Epithelial cell of esophagus (primary cell): ENCODE measurements around the gene TNFAIP8L3.
"Not testable (repeated sequence)": the region's sequence is repeated elsewhere in the genome, so short reads cannot be mapped to it uniquely, and the experiment has no call there.

Source experiments
- DNase-seq: peaks from one replicate; pipeline ENCODE4 v3.0.0; 2010; ENCODE audit warnings: low read depth
- H3K4me3 ChIP-seq: 2 replicates; pipeline ENCODE4 v1.5.1; 2011; ENCODE audit warnings: mild to moderate bottlenecking, low read length, control low read depth
- TF ChIP-seq, protein P1 (sequence below): IDR thresholded peaks from 2 replicates; pipeline ENCODE4 v1.5.1; 2011; ENCODE audit warnings: low read depth, mild to moderate bottlenecking, low read length, control low read depth, inconsistent platforms; ENCODE audit not compliant: insufficient read depth; ENCODE audit errors: missing control alignments

TNFAIP8L3 gene

DNA sequence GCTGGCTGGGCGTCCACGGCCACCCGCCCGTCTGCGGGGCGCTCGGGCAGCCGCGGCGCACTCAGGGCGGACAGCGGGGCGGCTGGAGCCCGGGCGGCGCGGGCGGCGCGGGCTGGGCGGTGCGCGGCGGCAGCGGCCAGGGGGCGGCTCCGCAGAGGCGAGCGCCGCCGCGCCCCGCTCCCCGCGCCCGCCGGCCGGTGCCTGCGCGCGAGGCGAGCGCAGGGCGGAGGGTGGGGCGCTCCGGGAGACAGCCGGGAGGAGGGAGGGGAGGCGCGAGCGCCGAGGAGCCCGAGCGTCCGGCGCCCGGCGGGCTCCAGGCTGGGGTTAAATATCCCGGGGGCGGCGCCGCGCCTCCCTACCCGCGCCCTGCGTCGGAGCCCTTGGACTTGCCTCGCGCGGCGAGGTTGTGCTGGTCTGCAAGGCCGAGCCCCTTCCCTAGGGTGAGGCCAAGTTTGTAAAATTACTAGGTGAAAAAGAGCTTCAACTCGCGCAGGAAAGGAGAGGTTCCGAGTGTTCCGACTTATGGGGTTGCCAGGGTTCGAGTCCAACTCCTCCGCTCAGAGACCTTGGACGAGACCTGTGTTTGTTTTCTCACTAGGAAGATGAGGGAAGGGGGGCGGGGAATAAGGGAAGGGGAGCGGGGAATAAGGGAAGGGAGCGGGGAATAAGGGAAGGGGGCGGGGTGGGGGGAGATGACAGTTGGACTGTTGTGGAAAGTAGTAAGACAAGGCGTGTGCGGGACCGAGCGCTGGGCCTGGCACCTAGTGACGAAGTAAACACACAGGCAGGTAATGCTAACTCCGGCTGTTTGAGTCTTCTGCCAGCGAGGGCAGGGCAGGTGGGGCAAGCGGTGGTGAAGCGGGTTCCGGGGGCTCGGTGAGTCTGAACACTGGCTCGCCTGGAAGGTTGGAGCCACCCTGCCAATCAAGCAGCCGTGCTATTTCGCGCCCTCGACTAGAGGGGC is at the start of gene TNFAIP8L3:
Gene TNFAIP8L3 (minus strand): TSS at position 301 of the 964 bp plus-strand sequence. CDS start 311 bp downstream, outside the sequence.
- TF ChIP-seq, protein P1, sequence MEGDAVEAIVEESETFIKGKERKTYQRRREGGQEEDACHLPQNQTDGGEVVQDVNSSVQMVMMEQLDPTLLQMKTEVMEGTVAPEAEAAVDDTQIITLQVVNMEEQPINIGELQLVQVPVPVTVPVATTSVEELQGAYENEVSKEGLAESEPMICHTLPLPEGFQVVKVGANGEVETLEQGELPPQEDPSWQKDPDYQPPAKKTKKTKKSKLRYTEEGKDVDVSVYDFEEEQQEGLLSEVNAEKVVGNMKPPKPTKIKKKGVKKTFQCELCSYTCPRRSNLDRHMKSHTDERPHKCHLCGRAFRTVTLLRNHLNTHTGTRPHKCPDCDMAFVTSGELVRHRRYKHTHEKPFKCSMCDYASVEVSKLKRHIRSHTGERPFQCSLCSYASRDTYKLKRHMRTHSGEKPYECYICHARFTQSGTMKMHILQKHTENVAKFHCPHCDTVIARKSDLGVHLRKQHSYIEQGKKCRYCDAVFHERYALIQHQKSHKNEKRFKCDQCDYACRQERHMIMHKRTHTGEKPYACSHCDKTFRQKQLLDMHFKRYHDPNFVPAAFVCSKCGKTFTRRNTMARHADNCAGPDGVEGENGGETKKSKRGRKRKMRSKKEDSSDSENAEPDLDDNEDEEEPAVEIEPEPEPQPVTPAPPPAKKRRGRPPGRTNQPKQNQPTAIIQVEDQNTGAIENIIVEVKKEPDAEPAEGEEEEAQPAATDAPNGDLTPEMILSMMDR: no peak
- DNase-seq: peak; percentile 45
- H3K4me3 ChIP-seq: peak within 1 kb of the TSS; percentile 65

DNA sequence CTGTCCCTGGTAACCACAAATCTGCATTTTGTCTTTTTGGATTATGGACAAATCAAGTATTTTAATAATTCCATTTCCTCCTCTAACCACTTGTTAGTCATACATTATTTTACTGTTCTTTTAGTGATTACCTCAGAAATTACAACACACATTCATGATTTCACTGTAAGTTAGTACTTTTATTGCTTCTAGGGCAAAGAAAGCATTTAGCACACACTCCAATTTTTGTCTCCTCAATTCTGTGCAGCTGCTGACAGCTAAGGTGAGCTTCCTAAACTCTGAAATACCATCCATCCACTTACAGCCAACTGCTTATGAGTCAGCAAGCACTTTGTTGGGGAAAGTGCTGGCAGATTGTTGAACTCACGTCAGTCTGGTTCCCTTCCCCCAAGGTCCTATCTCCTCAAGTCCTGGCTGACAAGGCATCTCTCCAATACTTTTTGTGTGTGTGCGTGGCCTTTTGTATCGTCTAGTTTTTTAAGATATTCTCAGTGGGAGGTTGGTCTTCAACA is 49.4 kb upstream of the TNFAIP8L3 start:
- DNase-seq: peak; percentile 86
- TF ChIP-seq, protein P1: no peak
- no peak overlapping the region for H3K4me3 ChIP-seq

DNA sequence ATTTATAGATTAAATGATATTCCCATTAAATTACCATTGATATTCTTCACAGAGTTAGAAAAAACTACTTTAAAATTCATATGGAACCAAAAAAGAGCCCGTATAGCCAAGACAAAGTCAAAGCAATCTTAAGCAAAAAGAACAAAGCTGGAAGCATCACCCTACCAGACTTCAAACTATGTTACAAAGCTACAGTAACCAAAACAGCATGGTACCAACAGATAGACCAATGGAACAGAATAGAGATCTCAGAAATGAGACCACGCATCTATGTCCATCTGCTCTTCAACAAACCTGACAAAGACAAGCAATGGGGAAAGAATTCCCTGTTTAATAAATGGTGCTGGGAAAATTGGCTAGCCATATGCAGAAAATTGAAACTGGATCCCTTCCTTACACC is 45.6 kb upstream of the TNFAIP8L3 start:
- not testable (repeated sequence) for H3K4me3 ChIP-seq, DNase-seq

DNA sequence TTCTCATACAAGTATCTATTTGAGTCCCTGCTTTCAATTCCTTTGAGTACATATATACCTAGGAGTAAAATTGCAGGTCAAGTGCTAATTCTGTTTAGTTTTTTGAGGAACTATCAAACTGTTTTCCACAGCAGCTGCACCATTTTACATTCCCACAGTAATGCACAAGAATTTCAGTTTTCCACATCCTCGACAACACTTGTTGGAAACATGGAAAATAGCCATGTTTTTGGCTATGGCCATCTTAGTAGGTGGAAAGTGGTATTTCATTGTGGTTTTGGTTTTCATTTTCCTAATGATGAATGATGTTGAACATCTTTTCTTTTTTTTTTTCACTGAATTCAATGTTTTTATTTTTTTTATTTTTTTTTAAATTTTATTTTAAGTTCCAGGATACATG is 44.4 kb upstream of the TNFAIP8L3 start:
- no peak overlapping the region for H3K4me3 ChIP-seq
- TF ChIP-seq, protein P1: no peak
- no peak for DNase-seq

DNA sequence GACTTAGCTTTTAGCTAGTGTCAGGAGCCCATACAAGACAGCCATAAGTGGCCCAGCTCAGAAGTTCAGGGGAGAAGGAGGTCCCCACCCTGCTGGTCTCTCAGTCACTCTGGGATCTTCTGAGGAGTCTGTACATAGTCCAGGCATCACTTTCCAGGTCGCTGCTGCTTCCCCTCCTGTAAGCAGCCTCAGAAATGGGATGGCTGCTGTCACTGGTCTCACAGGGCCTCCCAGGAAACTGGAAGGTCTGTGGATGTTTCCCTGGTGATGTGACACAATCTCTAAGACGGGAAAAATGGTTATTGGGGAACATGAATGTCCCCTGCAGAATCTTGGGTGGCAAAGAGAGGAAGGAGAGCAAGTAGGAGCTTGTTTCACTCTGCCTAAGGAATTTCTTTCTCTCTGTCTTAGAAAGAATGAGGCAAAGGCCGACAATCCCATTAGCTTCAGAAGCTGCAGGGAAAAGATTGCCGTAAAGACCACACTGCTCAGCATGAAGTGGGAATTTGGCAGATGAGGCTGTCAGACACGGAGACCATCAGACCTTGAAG is 43.2 kb upstream of the TNFAIP8L3 start:
- TF ChIP-seq, protein P1: no peak
- H3K4me3 ChIP-seq: no peak overlapping the region

DNA sequence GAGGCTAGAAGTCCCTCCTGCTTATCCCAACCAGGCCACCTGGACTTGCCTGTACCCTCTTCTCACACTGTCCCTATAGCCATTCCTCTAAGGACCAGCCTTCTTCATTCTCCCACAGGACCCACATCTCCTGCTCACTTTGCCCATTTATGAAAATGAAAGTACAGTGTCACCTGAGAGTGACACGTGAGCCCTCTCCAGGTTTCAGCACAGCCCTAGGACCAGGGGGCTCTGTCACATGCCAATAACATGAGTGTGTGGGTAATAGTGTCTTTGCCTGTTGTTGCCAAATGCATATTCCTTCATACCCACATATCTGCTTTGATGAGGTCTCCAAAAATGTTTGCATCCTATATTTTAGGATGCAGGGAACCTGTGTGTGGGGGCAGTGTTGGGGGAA is 42.3 kb upstream of the TNFAIP8L3 start:
- no peak for DNase-seq
- TF ChIP-seq, protein P1: no peak
- H3K4me3 ChIP-seq: no peak overlapping the region

More for the DNA sequence above, 43.2 kb upstream of the TNFAIP8L3 start:
- DNase-seq: peak; percentile 41

DNA sequence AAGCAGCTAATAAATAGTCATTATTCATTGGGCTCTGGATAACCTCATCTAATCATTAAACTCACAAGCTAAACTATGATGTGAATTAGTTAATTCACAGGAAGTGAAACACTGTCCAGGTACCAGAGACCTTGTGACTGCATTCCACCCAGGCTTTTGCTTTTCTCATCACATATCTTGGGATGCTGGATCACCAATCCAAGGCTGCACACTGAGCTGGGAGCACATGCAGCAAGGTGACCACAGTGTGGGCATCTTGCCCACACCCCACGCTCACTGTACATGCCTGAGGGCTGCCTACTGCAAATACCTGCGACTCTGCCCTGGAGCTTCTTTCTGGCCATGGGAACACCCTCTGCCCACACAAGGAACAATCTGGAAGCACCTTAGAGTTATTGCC is 40.6 kb upstream of the TNFAIP8L3 start:
- DNase-seq: peak; percentile 28
- H3K4me3 ChIP-seq: no peak overlapping the region
- TF ChIP-seq, protein P1: no peak
